GM19397 (cell line): ENCODE results near the gene FOXJ3.

Source experiments
- ATAC-seq: cut with Tn5 transposase; IDR thresholded peaks from one replicate; pipeline ENCODE4 v1.9.1; 2021; ENCODE audit warnings: mild to moderate bottlenecking, moderate library complexity; ENCODE audit not compliant: unreplicated experiment

Gene FOXJ3

DNA sequence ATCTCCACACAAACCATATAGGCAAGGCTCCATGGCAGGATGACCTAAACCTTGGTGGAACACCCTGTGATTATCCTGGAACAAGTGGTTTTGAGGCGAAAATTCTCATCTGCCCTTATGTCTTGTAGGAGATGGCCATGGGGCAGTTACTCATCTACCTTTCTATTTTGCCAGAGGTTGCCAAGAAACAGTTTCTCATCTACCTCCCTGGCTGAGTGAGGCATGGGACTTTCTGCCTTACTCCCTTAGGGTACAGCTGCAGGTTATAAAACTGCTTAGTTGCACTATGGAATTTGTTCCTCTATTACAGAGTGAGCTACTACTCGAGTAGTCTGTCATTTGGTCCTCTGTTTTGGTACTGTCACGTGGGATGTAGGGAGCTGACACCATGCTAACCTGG lies 139.2 kb downstream of the FOXJ3 start:
- no peak for ATAC-seq

DNA sequence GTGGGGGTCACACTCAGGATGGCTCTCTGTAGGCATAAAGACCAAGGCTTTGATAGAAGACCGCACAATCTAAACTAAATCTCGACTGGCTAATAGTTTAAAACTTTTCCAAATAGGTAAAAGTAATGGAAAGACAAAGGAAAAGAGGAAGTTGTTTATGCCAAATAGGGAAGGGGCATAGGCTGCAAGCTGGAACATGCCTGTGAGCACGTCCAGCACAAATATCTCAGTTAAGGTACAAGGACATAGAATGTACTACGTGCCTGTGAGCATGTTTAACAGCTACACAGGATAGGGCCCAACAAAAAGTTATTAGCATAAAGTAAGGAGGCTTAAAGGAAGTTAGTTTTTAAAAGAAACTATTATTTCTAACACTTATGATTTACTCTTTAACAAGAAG lies 142.9 kb downstream of the FOXJ3 start:
- no peak for ATAC-seq

DNA sequence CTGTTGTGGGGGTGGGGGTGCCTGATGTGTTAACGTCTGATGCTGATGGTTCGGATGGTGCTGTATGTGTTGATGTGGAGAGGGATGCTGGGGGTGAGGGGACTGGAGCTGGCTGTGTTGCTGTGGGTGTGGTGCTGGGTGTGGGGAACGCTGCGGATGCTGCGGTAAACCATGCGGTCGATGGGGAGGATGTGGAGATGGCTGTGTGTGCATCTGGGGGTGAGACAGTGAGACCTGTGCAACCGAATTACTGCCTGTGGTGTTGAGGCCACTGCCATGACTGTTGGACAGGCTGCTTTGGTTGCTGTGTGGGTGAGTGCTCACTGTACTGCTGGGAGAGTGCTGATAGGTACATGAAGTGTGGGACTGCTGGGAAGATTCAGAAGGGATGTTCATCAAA lies 143.7 kb downstream of the FOXJ3 start:
- ATAC-seq: no peak

DNA sequence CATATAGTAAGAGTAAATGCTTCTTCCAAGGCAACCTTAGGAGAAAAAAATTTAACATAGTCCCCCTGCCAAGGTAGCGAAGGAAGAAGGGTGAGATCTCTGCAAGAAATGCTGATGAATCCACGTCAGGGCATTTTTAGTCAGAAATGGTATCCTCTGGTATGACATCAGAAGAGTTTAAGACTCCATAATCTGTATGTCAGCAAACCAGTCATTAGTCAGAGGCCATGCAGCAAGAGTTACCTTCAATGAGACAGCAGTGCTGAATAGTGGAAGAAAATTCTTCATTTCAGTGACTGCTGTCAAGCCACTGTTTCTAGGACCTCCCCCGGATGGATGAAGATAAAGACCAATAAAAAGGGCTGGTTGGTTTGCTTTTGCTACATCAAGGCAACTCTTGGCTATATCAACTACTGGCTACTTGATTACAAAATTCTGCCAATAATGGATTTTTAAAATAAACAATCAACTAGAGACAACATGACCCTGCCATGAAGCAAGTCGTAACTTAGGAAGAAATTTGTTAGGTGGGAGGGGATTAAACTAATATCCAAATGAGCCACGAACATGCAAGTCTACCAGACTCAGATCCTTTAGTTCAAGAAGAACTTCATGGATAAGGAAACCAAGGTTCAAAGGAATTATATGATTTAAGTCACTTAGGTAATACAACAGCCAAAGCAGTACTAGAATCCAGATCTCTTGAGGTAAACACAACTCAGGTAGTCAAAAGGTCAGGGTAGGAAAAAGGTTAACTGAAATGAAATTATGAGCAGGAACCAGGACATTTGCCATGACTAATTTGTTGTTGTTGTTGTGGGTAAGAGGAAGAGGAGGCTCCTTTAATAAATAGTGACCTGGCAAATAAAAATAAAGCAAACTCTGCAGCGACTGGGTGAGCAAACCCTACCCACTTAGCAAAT lies 144.8 kb downstream of the FOXJ3 start:
- ATAC-seq: no peak

DNA sequence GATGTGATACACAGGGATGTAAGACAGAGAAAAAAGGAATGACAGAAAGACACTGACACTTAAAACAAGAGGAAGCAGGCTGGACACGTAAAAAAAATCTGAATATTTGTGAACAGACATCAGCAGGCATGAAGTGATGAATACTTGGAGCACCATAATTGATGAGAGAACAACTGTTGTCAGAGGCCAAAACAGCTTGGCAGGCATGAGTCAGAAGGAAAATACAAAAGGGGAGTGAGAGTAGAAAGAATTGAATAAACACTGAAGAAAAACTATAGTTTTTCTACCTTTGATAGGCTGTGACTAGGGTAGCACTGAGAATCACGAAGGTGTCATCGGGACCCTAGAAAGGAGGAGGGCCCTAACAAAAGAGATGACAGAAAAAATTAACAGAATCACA lies 148.9 kb downstream of the FOXJ3 start:
- ATAC-seq: no peak

DNA sequence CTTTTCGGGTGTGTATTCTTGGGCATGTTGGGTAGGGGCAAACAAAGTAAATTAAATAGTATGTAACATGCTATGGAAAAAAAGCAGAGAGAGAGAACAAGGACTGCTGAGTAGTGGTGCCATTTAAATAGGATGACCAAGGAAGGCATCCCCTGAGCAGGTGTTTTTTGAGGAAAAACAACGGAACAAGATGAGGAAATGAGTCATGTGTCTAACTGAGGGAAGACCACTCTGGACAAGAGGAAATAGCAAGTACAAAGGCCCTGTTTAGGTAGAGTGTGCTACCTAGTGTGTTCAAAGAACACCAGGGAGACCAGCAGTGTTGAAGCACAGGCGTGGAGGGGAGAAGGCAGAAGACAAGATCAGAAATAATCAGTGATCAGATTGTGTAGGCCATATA lies 150.4 kb downstream of the FOXJ3 start:
- no peak for ATAC-seq

DNA sequence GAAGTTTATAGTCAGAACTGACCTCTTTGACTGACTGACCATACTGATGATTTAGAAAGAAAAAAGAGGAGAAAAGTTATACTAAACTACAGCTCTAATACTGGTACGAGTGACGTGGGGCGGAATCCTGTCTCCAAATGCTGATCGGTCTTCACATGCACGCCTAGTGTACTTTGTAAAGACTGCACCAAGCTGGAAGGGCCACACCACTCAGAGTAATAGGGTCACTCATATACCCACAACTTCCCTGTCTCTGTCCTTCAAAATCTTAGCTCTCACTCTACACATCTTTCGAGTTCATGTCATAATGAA lies 151.1 kb downstream of the FOXJ3 start:
- no peak for ATAC-seq

DNA sequence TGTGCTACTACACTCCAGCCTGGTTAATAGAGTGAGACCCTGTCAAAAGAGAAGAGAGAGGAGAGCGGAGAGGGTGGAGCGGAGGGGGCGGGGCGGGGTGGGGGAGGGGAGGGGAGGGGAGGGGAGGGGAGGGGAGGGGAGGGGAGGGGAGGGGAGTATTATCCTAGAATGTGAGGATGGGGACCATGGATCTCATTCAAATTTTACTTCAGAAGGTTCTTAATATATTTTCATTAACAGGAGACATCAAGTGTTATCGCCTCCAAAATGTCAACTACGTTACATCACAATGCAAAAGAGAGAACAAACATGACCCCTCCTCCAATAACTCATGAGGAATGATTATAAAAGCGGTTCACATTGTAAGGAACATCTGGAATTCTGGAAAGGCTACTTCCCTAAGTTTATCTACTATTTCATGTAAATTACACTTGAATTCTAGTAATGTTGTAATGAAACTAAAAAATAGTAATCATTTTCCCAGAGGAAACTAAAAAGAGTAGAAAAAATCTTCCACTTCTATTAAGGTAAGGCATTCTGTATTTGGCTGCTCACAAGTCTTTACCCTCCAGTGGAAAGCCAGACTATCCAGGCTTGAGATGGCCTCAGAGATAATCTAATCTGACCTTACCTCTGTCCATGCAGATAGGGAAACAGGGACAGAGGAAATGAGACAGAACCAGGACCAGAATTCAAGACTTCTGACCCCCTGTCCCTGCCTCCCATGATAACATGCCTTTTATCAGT lies 151.7 kb downstream of the FOXJ3 start:
- ATAC-seq: no peak

DNA sequence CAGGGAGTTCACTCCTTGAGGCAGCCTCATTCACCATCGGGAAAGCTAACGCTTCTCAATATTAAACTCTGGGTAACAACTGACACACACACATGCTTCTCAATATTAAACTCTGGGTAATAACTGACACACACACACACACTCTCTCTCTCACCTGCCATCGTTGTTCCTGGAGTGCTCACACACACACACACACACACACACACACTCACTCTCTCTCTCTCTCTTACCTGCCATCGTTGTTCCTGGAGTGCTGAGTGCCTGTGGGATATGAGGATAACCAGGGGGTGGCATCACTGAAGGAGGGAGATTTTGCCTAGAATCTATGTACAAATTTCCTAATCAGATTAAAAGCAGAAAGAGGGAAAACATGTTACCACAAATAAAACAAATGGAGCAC lies 153.3 kb downstream of the FOXJ3 start:
- ATAC-seq: no peak

DNA sequence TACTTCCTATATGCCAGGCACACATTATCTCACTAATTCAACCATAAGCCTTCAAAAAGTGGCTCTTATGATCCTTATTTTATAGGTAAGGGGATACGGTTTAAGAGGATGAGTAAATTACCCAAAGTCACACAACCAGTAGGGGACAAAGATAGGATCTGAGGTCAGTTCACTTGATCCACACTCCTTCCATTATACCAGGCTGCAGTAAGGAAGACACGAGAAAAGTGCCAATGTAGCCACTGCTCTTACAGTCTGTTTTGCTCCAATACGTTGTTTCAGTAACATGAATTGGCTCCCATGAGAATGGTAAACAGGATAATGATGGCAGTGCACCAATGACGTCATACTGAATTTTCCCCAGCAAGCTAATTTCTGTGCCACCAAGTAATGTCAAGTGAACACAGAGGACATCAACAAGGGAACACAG lies 155.1 kb downstream of the FOXJ3 start:
- no peak for ATAC-seq

DNA sequence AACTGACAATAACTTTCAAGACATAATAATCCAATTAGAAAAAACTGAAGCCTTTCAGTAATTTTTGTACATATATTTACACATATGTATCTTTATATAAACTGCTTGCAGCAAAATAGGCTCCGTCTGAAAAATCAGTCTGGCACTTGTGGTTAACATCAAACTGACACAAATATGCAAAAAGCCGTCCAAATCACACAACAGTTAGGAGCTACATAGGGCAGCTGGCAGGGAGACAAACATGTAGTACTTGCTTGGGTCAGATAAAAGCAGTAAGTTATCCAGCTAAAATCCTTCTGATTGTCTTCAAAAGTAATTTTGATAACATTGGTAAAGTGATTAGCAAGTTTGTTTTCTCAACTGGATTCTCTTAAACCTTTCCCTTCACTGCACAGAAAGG lies 155.8 kb downstream of the FOXJ3 start:
- ATAC-seq: no peak

DNA sequence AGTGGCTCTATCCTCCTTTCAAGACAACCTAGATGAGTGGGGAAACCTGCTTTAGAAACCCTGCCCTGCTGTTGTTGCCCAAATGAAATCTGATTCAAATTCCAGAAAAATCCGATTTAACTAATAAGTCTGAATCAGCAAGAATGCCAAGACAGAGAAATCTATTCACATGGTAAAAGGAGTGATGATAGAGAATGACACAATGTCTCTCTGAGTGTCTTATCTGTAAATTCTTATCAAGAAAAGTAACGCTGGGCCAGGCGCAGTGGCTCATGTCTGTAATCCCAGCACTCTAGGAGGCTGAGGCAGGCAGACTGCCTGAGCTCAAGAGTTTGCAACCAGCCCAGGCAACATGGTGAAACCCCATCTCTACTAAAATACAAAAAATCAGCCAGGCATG lies 156.8 kb downstream of the FOXJ3 start:
- ATAC-seq: no peak

DNA sequence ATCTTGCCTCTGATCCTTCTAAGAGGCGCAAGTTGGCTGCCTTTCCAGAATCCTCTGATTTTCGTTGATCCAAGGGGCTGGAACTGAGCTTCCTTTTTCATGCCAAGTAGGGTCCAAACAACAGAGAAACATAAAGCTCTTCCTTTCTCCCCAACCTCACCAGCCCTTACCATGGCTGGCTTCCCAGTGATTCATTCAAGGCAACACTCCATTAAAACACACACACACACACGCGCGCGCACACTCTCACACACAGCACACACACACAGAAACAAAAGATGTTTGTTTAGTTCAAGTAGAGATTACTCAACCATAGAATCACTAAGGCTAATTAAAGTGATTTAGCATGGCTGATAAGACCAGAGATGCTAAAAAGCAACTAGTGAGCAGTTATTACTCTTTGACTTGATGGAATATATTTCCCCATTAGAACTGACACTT lies 157.5 kb downstream of the FOXJ3 start:
- no peak for ATAC-seq

DNA sequence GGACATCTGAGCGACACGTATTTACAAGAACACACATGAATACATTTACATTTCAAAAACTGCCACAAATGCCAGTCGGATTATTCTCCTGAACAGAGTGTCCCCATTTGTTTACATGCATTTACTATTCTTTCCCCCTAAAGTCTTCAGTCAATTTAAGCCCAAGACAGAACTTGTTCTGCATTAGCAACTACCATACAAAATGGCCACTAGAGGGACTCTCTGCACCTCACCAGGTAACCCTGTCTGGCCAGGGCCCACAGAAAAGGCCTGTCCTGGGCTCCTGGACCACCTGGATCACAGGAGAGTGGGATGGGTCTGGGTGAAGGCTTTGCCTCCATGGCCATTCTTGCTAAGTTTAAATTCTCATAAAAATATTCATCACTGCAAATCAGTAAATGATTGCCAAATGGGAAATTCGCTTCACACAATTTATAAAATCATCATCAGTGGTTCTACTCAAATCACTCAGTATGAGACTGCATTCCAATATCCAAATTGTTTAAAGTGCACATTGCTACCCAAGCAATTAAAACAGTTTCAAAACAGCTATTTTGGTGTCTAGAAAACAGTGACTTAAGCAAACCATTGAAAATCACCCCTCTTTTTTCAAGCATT lies 158.0 kb downstream of the FOXJ3 start:
- ATAC-seq: no peak

DNA sequence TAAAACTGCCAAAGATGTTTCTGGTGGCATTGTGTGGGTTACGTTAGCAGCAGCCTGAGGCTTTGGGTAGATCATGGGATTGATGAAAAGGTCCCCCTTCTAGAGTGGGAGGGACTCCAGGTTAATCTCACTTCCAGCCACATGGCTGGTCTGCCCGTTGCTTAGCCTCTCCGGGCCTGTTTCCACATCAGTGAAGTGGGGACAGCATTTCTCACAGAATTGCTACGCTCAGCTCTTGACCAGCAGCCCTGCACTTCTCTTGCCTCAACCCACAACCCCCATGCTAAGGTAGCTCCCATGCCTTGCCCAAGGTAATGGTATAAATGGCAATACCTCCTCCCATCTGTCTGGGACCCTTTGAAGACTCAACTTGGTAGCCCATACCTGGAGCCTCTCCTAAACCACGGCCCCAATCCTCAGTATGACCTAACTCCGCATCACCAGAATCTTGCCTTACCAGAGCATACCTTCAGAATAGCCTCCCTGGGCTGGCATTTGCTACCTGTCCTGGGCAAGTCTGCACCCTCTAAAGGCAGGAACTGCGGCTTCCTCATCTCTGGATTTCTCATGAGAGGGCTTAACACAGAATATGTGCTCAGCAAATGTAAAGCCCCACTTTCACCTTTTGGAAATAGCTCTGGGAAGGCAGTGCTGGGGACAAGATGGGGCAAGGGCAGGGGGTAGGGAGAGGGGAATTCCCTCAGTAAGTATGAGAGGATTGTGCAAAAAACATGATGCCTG lies 159.6 kb downstream of the FOXJ3 start:
- no peak for ATAC-seq

DNA sequence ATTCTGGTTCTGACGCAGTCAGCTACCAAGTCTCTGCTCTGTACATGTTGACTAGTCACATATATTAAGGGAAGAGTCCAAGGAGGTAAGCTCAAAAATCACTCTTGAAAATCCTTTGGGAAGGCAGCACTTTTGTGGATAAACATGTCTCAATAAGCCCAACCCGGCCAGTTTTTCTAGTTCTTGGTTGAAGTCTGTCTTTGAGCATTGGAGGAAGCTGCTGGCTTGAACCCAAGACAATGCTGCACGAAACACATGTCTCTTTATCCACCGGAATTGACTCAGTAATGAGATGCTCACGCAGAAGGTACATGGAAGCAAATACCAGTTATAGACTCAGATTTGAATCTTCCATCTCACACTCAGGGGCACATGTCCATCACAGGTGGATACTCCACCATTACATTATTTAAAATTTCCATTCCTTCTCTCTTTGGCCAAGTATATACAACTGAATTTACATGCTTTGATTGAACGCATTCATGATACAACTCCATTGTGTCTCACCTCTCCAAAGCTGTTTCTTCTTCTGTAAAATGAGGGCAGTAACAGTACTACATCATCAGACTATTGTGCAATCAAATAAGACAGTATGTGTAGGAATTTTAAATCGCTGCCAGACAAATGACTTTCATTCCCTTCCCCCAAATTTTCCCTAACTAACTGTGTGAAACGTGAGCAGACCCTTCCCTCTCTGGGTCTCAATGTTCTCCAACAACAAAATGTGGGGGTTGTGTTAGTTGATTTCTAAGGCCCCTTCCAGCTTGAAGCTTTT lies 160.9 kb downstream of the FOXJ3 start:
- no peak for ATAC-seq

DNA sequence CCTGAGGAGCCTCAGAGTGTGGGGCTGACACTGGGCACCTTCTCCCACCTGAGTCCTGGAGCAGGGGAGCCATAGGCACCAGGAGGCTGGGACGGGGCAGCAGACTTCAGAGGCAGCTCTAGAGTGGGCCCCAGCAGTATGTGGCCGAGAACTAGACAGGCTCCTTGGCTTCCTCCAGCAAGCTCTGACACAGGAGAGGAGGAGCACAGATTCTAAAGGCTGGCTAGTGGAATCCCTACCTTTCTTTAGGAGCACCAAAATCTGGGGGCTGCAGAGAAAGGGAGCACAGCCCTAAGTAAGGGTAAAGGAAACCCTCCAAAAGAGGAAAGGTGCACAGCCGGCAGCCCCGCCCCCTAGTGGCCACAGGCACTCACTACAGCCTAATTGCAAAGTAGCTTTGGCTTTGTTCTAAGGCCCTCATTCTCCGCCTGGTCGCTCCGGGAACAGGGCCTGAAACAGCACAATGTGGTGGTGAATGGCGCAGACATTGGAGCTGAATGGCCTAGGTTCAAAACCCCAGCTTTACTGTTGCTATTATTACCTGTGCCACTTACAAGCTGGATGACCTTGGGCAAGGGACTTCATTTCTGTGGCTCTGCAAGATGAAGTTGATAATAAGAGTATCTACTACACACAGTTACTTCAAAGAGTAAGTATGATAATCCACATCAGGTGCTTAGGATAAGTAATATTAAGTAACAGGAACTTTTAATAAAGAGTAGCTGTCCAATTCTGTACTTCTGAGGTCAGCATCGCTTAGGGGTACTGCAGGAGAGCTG lies 161.7 kb downstream of the FOXJ3 start:
- ATAC-seq: peak; percentile 60

DNA sequence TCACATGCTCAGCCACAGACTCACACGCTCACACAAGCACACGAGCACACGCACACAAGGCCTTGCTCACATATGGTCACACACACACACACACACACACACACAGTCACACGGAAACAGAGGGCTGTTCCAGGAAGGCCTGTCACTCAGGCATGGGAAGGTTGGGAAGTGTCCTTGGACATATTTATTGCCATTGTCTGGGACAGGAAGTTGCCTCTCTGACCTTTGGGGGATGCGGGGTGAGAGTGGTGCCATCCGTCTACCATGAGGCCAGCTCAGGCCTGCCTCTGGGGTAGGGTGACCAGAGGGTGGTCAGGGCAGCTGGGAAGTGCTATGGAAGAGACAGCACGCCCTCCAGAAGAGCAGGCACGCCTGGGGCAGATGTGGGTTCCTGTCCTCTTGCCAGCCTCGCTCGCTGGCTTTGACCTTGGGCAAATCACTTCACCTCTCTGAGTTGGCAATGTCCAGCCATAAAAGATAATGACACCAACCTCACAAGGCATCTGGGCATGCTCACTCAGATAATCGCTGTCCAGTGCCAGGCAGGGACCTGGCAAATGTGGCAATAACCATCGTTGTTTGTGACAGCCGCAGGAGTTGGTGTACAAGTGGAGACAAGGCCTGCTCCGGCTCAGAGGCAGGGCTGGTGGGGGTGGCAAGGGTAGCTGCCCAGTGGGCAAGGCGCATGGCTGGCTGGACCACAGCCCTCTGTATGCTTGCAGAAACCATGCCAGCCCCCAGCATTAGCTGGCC lies 162.5 kb downstream of the FOXJ3 start:
- no peak for ATAC-seq

DNA sequence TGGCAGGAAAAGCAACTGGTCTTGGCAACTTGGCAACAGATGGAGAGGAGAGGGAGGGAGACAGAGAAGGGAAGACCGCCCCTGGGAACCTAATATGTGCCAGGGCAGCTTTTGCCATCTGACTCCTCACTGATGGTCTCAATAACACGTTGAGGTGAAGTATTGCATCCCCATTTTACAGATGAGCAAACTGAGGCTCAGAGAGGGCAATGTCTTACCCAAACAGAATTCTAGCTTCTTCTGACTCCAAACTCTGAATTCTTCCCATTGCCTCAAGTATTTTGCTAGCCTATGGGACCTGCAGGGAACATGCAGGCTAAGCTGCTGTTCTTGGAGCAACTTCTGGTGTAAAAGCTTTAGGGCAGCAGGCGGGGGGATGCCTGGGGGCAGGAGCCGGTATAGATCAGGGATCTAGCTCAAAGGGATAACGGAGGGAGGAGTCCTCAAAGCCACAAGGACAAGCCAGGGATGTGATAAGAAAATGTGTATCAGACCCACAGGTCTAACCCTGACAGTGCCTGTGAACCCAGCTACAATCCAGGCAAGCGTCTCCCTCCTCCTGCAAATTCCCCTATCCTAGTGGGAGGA lies 163.3 kb downstream of the FOXJ3 start:
- ATAC-seq: no peak
